ENCODE data around the gene COLEC11.
"Not testable (repeated sequence)": the region's sequence is repeated elsewhere in the genome, so short reads cannot be mapped to it uniquely, and the experiment has no call there.

The COLEC11 gene

DNA sequence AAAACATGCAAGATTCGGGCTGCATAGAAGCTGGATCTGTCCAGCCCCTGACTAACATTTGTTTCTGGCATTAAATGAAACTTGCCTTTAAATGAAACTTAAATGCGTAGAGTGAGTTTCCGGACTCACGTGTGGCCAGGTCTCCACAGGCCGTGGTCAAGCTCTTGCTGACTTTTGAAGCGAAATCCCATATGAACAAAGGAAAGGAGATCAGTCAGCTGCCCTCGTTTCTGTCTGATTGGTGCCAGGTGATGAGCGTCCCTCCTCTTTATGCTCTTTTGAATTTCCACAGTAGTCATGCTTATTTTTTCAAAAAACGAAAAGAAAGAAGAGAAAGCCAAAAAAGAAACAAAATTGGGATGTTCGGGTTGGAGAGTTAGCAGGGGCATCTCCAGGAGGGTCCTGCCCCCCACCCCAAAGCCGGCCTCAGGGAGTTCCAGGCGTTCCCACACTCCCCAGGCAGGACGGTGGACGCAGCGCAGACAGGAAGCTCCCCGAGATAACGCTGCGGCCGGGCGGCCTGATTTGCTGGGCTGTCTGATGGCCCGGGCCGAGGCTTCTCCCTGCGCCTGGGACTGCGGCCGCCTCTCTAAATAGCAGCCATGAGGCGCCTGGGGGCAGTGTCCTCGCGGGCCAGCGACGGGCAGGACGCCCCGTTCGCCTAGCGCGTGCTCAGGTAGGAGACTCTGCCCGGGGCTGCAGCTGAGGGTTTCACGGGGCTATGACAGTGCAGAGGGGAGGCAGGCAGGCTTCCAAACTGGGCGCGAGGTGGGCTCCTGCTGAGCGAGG, at the start of gene COLEC11:
Gene COLEC11 (plus strand): TSS at position 620 of the 789 bp plus-strand sequence. CDS start 9,229 bp downstream, outside the sequence.
- no peak for DNase-seq

GRCh38 chr2:3545788-3546478, 49.0 kb upstream of the COLEC11 start:
- no peak for DNase-seq

DNA sequence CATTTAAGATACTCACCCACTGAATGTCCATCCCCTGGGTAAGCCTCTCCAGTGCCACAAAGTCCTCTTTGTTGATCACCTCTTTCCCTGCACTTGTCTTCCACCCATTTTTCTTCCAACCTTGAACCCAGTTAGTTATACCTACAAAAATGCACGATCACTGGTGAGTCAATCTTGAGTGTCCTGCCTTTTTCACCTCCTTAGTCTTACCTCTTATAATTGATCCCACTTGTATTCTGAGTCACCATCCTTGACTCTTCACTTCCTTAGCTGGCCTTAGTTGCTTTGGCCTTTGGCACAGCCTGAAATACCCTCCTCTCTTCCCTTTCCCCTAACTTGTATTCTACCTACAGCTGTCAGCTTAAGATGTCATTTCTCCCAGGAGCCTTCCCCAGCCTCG, 47.0 kb upstream of the COLEC11 start:
- no peak for DNase-seq

DNA sequence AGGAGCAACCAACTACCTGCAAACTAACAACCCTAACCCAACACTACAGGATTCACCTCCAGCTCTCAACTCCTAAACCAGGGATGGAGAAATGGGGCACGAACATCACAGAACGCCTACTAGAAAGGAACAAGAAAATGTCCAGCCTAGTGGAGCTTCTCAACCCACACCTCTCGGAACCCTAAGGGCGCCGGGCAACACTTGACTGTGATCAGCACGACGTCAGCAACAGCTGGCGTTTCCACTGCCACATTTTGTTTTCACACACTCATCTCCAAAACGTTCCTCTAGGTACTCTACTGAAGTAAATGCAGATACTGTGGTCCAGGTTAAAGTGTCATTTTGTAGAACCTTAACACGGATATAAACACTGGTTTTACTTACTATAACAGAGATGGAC, 41.0 kb upstream of the COLEC11 start:
- no peak for DNase-seq

DNA sequence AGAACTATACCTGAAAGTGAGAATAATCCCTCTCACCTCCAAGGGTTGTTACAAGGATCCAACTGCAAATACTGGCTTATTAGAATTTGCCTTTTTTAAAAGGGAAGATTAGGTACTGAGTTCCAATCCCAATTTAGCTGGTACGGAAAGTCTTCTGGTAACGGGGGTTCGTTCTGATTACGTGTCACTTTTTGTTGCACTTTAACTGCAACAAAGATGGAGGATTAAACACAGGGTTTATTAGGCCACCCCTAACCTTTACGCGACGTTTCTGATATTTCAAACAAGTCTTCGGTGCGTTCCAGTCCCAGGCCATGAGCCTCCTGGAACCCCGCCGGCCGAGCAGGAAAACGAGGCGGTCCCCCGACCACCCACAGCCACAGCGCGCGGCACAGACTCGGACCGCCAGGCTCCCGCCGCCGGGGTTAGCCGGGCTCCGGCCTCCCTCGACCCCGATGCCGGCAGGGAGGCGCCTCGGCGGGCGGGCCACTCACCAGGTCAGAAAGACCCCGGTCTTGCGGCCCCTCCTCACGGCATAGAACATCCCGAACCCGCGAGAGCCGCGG, 37.2 kb upstream of the COLEC11 start:
- DNase-seq: no peak

DNA sequence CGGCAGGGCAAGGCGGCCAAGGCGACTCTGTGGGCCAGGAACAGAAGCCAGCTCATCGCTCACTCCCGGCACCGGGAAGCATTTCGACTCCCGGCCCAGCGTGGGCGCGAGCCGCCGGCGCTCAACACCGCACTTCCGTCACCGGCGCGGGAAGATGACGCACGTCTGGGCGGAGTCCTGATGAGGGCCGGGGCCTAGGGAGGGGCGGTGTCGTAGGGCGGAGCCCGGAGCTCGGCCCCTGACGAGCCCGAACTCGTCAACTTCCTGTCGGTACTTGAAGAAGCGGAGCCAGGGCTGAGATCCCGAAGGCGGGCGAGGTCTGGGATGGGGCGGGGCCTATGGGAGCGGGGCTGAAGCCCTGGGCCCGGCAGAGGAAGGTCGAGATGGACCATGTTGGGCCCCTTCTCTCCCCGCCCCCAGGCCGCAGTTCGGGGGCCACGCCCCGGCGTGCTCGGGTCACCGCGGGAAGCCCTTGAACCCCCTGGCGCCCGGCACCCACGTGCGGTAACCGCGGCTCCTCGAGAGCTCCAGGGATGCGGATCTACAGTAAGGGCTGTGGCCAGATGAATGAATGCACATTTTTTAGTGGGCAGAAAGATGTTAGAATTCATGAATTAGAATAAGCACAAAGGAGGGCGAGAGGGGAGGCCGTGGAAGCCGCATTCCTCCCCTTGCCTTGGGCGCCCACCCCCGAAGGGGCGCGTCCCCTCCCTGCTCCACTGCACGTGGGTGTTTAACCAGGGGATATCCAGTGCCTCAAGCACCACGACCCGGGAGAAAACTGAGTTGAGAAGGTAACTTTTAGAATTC, 36.5 kb upstream of the COLEC11 start, which contains the start of gene RNASEH1:
Gene RNASEH1 (minus strand): TSS at position 129 of the 810 bp plus-strand sequence. CDS start 73 bp downstream, at position 56.
- DNase-seq: peak; percentile 99

GRCh38 chr2:3563521-3563976, 31.4 kb upstream of the COLEC11 start:
- DNase-seq: no peak

DNA sequence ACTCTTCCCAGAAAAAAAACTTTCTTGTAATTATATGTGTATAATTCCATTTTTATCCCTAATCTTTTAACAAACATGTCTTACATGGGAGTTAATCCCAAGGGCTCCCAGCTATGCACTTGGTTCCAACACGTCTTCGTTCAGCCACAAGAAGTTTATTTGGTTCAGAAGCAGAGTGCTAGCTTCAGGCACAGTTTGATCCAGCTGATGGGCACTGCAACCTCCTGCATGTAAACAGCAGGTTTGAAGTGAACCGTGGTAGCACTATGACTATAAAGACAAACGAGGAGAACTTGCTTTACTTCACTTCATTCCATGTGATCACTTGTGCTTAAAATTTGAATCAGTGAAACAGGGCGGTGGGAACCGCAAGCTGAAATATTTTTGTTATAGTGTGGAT, 29.8 kb upstream of the COLEC11 start:
- no peak for DNase-seq

GRCh38 chr2:3566806-3567205, 28.1 kb upstream of the COLEC11 start:
- no peak for DNase-seq

DNA sequence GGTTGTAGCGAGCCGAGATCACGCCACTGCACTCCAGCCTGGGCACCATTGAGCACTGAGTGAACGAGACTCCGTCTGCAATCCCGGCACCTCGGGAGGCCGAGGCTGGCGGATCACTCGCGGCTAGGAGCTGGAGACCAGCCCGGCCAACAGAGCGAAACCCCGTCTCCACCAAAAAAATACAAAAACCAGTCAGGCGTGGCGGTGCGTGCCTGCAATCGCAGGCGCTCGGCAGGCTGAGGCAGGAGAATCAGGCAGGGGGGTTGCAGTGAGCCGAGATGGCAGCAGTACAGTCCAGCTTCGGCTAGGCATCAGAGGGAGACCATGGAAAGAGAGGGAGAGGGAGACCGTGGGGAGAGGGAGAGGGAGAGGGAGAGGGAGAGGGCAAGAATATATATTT, 25.3 kb upstream of the COLEC11 start:
- DNase-seq: not testable (repeated sequence)

GRCh38 chr2:3571284-3571683, 23.6 kb upstream of the COLEC11 start:
- DNase-seq: no peak

DNA sequence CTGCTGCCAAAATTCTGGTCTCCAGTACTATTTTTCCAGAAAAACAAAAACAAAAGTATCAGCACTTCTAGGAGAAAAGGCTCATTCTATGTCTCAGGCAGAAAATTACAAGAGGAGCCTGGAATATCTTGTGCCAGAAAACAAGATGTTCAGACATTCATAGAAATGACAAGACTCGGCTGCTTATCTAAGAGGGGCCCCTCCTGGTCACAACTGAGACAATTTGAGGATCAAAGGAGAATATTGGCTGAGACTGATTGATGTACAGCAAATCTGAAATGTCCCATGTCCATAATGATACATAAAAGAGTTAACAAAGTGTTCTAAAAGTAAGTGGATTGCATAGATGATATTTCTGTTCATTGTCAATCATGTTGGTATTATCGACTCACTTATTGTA, 22.3 kb upstream of the COLEC11 start:
- DNase-seq: no peak

- DNase-seq: no peak
Observed at GRCh38 chr2:3574155-3574554, 20.8 kb upstream of the COLEC11 start.

- DNase-seq: peak; percentile 33
Observed at GRCh38 chr2:3575534-3576262, 19.2 kb upstream of the COLEC11 start.

DNA sequence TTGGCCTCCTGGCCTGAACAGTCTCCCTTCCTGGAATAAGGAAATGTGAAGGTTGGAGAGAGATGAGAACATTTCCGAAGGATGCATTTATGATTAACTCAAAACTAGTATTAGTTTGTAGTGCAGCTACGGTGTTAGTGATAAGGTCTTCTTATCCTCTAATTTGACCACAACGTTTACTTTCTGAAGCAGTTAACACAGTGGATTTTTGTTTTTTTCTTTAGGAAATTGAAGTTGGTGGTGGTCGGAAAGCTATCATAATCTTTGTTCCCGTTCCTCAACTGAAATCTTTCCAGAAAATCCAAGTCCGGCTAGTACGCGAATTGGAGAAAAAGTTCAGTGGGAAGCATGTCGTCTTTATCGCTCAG, 18.7 kb upstream of the COLEC11 start:
- not testable (repeated sequence) for DNase-seq

DNA sequence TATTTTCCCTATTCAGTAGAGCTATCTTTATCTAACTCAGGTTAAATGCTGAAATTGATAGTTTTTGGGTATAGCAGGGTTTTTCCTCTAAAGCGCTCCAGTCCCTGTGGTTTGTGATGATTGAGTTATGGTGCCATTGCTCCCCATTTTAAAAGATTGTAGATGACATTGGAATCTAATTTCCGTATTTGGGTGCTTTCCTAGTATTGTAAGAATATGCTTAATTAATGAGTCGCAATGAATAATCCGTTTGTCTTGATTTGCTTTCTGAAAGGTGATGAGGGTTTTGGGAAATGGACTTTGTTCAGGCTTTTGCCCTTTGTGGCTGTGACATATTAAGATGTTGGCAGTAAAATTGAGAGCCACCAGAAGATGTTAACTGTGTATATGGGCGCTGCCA, 15.9 kb upstream of the COLEC11 start:
- no peak for DNase-seq

DNA sequence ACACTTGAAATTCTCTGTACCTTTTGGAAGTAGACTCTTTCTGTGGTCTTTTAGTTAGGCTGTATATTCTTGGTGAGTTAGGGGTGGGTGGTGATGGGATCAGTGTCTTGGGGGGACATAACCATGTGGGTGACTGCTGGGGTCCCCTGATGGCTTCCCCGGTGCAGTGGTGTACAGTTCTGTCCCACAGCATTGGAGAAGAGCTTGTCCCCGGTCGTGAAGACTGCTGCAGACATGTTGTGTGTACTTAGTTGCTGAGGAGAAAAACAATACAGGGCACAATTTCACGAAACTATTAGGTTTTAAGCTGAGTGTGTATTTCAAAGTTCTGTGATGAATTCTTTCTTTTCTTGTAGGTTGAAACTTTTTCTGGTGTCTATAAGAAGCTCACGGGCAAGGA, 14.5 kb upstream of the COLEC11 start:
- no peak for DNase-seq

- no peak for DNase-seq
Observed at GRCh38 chr2:3581367-3582262, 13.3 kb upstream of the COLEC11 start.

- DNase-seq: no peak
Observed at GRCh38 chr2:3584076-3584475, 10.8 kb upstream of the COLEC11 start.

- no peak for DNase-seq
Observed at GRCh38 chr2:3584608-3585260, 10.2 kb upstream of the COLEC11 start.
